Naive thymus-derived CD4-positive, alpha-beta T cell (primary cell): Measurements from ENCODE around the gene COL24A1. TPM values are rescaled to one million over a fixed set of nuclear protein-coding genes. Genes with fewer than 3 reads are reported as not detected.

ENCODE experiments used
- ATAC-seq: fragments of 150-1000 bp; cut with Tn5 transposase; 2 replicates; pipeline ENCODE4 v1.10.0; 2021; ENCODE audit warnings: mild to moderate bottlenecking, moderate library complexity
- CTCF ChIA-PET: fragments of 350-600 bp; sonication (Branson Sonifier 250); formaldehyde crosslinking; loops from one replicate; lab custom pipeline; 2021; ENCODE audit warnings: antibody characterized with exemption; lab: Charles Lee
- POLR2A ChIA-PET: fragments of 350-600 bp; sonication (Branson Sonifier 250); formaldehyde crosslinking; loops from one replicate; lab custom pipeline; 2021; ENCODE audit warnings: antibody characterized with exemption, inconsistent platforms; lab: Charles Lee
- DNase-seq, 9 donors: peaks; one replicate each; pipeline versions ENCODE4 v3.0.0 to v3.0.0-alpha.2; 2020 to 2022; ENCODE audit warnings: mixed read lengths in 1 of 9
- H3K27ac ChIP-seq: one replicate; pipeline ENCODE4 v1.7.0; 2013; ENCODE audit warnings: mild to moderate bottlenecking, low read depth, low read length, moderate library complexity
- H3K27me3 ChIP-seq, 2 donors: one replicate each; pipeline ENCODE4 v1.7.0; 2013; ENCODE audit warnings: low read length in 2 of 2, mild to moderate bottlenecking in 2 of 2, moderate library complexity in 2 of 2; ENCODE audit not compliant: control insufficient read depth in 2 of 2, insufficient read depth in 2 of 2
- H3K36me3 ChIP-seq, 3 experiments: 1 replicate in 2 of 3; 2 replicates in 1 of 3; pipeline ENCODE4 v1.7.0; 2013; ENCODE audit warnings: low read length in 3 of 3, mild to moderate bottlenecking in 3 of 3, moderate library complexity in 1 of 3; ENCODE audit not compliant: insufficient read depth in 3 of 3, control insufficient read depth in 2 of 3
- H3K4me1 ChIP-seq, 2 donors: one replicate each; pipeline ENCODE4 v1.7.0; 2013; ENCODE audit warnings: low read length in 2 of 2, mild to moderate bottlenecking in 2 of 2, moderate library complexity in 1 of 2; ENCODE audit not compliant: control insufficient read depth in 2 of 2, insufficient read depth in 2 of 2
- H3K4me3 ChIP-seq: 2 replicates; pipeline ENCODE4 v1.7.0; 2013; ENCODE audit warnings: mild to moderate bottlenecking, low read length
- H3K9me3 ChIP-seq, 3 experiments: 1 replicate in 2 of 3; 2 replicates in 1 of 3; pipeline ENCODE4 v1.7.0; 2013; ENCODE audit warnings: low read length in 3 of 3; ENCODE audit not compliant: control insufficient read depth in 2 of 3
- H3K27ac Mint-ChIP-seq, 9 donors: one replicate each; pipeline ENCODE4 v1.8.0; 2020 to 2022; ENCODE audit warnings: mixed read lengths in 9 of 9, mild to moderate bottlenecking in 8 of 9, moderate library complexity in 5 of 9, inconsistent platforms in 2 of 9
- H3K27me3 Mint-ChIP-seq, 5 donors: one replicate each; pipeline ENCODE4 v1.8.0; 2021 to 2022; ENCODE audit warnings: mixed read lengths in 5 of 5, mild to moderate bottlenecking in 1 of 5
- H3K36me3 Mint-ChIP-seq, 5 donors: one replicate each; pipeline ENCODE4 v1.8.0; 2020 to 2022; ENCODE audit warnings: mixed read lengths in 5 of 5, mild to moderate bottlenecking in 3 of 5, inconsistent platforms in 1 of 5
- H3K4me1 Mint-ChIP-seq, 7 donors: one replicate each; pipeline ENCODE4 v1.8.0; 2020 to 2022; ENCODE audit warnings: mixed read lengths in 7 of 7, mild to moderate bottlenecking in 3 of 7, inconsistent platforms in 1 of 7
- H3K4me3 Mint-ChIP-seq, 10 donors: one replicate each; pipeline ENCODE4 v1.8.0; 2020 to 2022; ENCODE audit warnings: mild to moderate bottlenecking in 10 of 10, mixed read lengths in 10 of 10, moderate library complexity in 6 of 10, inconsistent platforms in 2 of 10
- H3K9me3 Mint-ChIP-seq, 11 donors: one replicate each; pipeline ENCODE4 v1.8.0; 2020 to 2022; ENCODE audit warnings: mixed read lengths in 11 of 11, mild to moderate bottlenecking in 4 of 11, inconsistent platforms in 1 of 11, moderate library complexity in 1 of 11
- intact Hi-C, 2 donors: fragments of 100-400 bp; cut with micrococcal nuclease; formaldehyde crosslinking; loops; one replicate each; pipeline ENCODE4 v1.15.1; 2023
- polyA plus RNA-seq, 2 donors: library from polyadenylated mRNA; unstranded; fragments of 300-500 nt; fragmentation: Illumina TruSeq; gene quantifications; one replicate each; pipeline ENCODE4 v1.2.3, GENCODE V29; 2021
- total RNA-seq, 6 experiments: library from RNA in 5 of 6; stranded (reverse) in 5 of 6; gene quantifications; 1 replicate in 5 of 6; 2 replicates in 1 of 6; pipeline ENCODE4 v1.2.3 and lab custom pipeline; 2021 to 2026

COL24A1 gene
- total and polyA plus RNA-seq, 7 experiments from 2014 or later = 0.40 to 1.5 TPM; not detected in 5

GRCh38 chr1:86016076-86016759 lies 140.4 kb downstream of the COL24A1 start:
- Mint-ChIP-seq H3K4me1 (no peaks in the 10 kb centered on the region), H3K9me3 (peaks cover 0 to 4% (median 0%) of the 10 kb centered on the region in 11 donors), H3K27me3 (no peaks in the 10 kb centered on the region), H3K27ac (no peak overlapping the region), H3K4me3 (no peak overlapping the region), H3K36me3 (no peaks in the 10 kb centered on the region)
- Histone ChIP-seq H3K4me3 (no peak overlapping the region), H3K27ac (no peak overlapping the region), H3K27me3 (no peaks in the 10 kb centered on the region), H3K36me3 (no peaks in the 10 kb centered on the region), H3K4me1 (no peaks in the 10 kb centered on the region), H3K9me3 (no peaks in the 10 kb centered on the region)
- ATAC-seq (no peak), DNase-seq (no peak)
- CTCF ChIA-PET = no interaction called here
- POLR2A ChIA-PET = no interaction called here
- intact Hi-C loops = no loop called here

- H3K27me3 Mint-ChIP-seq = no peaks in the 10 kb centered on the region
- H3K9me3 ChIP-seq = no peaks in the 10 kb centered on the region
- CTCF ChIA-PET = no interaction called here
- H3K4me1 Mint-ChIP-seq = no peaks in the 10 kb centered on the region
- POLR2A ChIA-PET = no interaction called here
- no peaks in the 10 kb centered on the region for H3K36me3 ChIP-seq
- no peaks in the 10 kb centered on the region for H3K36me3 Mint-ChIP-seq
- H3K4me3 ChIP-seq = no peak overlapping the region
- no peaks in the 10 kb centered on the region for H3K4me1 ChIP-seq
- DNase-seq (no peak), ATAC-seq (no peak)
- H3K4me3 Mint-ChIP-seq = no peak overlapping the region
- H3K27ac Mint-ChIP-seq = no peak overlapping the region
- no peaks in the 10 kb centered on the region for H3K27me3 ChIP-seq
- no peak overlapping the region for H3K27ac ChIP-seq
- intact Hi-C loops = no loop called here
- peaks cover 0 to 4% (median 0%) of the 10 kb centered on the region in 11 donors for H3K9me3 Mint-ChIP-seq
Measured at GRCh38 chr1:86015375-86015774, 141.2 kb downstream of the COL24A1 start.

GRCh38 chr1:86000601-86001000 lies 156.0 kb downstream of the COL24A1 start:
- Mint-ChIP-seq H3K4me1 (no peaks in the 10 kb centered on the region), H3K4me3 (no peak overlapping the region), H3K36me3 (peaks cover 0 to 4% (median 0%) of the 10 kb centered on the region in 5 donors), H3K27ac (no peak overlapping the region), H3K9me3 (peaks cover 2 to 18% (median 7%) of the 10 kb centered on the region in 11 donors), H3K27me3 (peaks cover 0 to 8% (median 4%) of the 10 kb centered on the region in 5 donors)
- ChIA-PET CTCF (no interaction called here), POLR2A (no interaction called here)
- no peak overlapping the region for H3K4me3 ChIP-seq
- H3K27me3 ChIP-seq = no peaks in the 10 kb centered on the region
- H3K4me1 ChIP-seq = no peaks in the 10 kb centered on the region
- no peak for DNase-seq
- H3K36me3 ChIP-seq = no peaks in the 10 kb centered on the region
- no peak for ATAC-seq
- H3K27ac ChIP-seq = no peak overlapping the region
- intact Hi-C loops = no loop called here
- H3K9me3 ChIP-seq = no peaks in the 10 kb centered on the region

GRCh38 chr1:85998105-85998855 lies 158.3 kb downstream of the COL24A1 start:
- Mint-ChIP-seq H3K27ac (no peak overlapping the region), H3K9me3 (peaks cover 0 to 4% (median 0%) of the 10 kb centered on the region in 11 donors), H3K36me3 (no peaks in the 10 kb centered on the region), H3K4me1 (no peaks in the 10 kb centered on the region), H3K4me3 (no peak overlapping the region), H3K27me3 (peaks cover 0 to 4% (median 3%) of the 10 kb centered on the region in 5 donors)
- intact Hi-C loops = no loop called here
- Histone ChIP-seq H3K36me3 (no peaks in the 10 kb centered on the region), H3K4me1 (no peaks in the 10 kb centered on the region), H3K4me3 (no peak overlapping the region), H3K27me3 (no peaks in the 10 kb centered on the region), H3K27ac (no peak overlapping the region), H3K9me3 (no peaks in the 10 kb centered on the region)
- ChIA-PET POLR2A (no interaction called here), CTCF (no interaction called here)
- DNase-seq = no peak
- ATAC-seq = no peak

GRCh38 chr1:85992791-85993190 lies 163.8 kb downstream of the COL24A1 start:
- DNase-seq = no peak
- H3K27me3 ChIP-seq = no peaks in the 10 kb centered on the region
- Mint-ChIP-seq H3K27me3 (peaks cover 0 to 6% (median 0%) of the 10 kb centered on the region in 5 donors), H3K4me3 (no peak overlapping the region), H3K4me1 (no peaks in the 10 kb centered on the region), H3K36me3 (no peaks in the 10 kb centered on the region), H3K9me3 (peaks cover 0 to 5% (median 0%) of the 10 kb centered on the region in 11 donors), H3K27ac (no peak overlapping the region)
- CTCF ChIA-PET = no interaction called here
- no peak overlapping the region for H3K27ac ChIP-seq
- H3K36me3 ChIP-seq = no peaks in the 10 kb centered on the region
- no peak overlapping the region for H3K4me3 ChIP-seq
- ATAC-seq = no peak
- intact Hi-C loops = no loop called here
- no peaks in the 10 kb centered on the region for H3K4me1 ChIP-seq
- POLR2A ChIA-PET = no interaction called here
- H3K9me3 ChIP-seq = no peaks in the 10 kb centered on the region

GRCh38 chr1:85991261-85991660 lies 165.3 kb downstream of the COL24A1 start:
- Mint-ChIP-seq H3K36me3 (no peaks in the 10 kb centered on the region), H3K27ac (no peak overlapping the region), H3K4me1 (no peaks in the 10 kb centered on the region), H3K4me3 (no peak overlapping the region), H3K27me3 (peaks cover 0 to 6% (median 0%) of the 10 kb centered on the region in 5 donors), H3K9me3 (peaks cover 0 to 5% (median 0%) of the 10 kb centered on the region in 11 donors)
- ChIA-PET CTCF (no interaction called here), POLR2A (no interaction called here)
- intact Hi-C loops = no loop called here
- Histone ChIP-seq H3K9me3 (no peaks in the 10 kb centered on the region), H3K4me3 (no peak overlapping the region), H3K4me1 (no peaks in the 10 kb centered on the region), H3K27me3 (no peaks in the 10 kb centered on the region), H3K27ac (no peak overlapping the region), H3K36me3 (no peaks in the 10 kb centered on the region)
- DNase-seq = no peak
- ATAC-seq = no peak
